HG03039 (cell line): Measurements from ENCODE around the gene NFKBIL1.
A peak's percentile ranks its signal among the peaks of the same experiment; 100 is the strongest.
"Not testable (repeated sequence)": the region's sequence is repeated elsewhere in the genome, so short reads cannot be mapped to it uniquely, and the experiment has no call there.

Source experiments
- ATAC-seq: cut with Tn5 transposase; IDR thresholded peaks from one replicate; pipeline ENCODE4 v1.9.1; 2021; ENCODE audit warnings: mild to moderate bottlenecking, moderate library complexity; ENCODE audit not compliant: unreplicated experiment

NFKBIL1 gene

DNA sequence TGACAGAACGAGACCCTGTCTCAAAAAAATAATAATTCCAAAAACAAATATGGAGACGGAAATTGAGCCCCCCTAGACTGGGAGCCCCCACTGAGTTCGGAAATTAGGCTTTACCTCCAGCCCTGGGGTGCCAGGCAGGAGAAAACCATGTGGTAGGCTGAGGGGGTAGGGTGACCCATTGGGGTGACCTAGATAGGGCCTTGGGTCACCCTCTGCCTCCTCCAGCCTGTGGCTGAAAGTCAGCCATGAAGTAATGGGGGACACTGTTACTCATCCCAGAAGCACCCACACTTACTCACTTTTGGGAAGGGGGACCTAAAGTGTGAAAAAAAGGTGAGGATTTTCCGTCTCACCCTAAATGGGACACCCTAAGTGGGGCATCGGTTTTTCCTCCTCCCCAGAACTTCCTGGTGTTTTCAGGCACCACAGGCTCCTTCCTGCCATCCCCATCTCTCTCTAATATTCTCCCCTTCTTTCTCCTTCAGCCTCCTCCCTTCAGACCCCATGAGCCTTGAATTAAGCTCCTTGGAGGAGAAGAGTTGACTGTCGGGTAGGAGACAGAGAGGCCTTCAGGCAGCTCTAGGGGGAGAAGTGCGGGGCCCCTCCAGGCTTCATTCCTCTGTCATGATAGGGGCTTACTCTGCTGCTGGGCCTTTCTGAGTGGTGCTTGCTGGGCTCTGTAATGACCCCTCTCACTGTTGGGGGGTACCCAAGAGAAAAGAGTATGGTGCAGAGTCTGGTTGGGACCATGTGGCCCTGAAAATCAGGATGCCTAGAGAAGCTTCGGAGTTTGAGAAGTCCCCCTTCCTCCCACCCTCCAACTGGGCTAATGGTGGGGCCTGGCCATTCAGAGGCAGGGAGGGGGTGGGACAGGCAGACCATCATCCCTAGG is 32.4 kb downstream of the NFKBIL1 start:
- ATAC-seq = no peak

DNA sequence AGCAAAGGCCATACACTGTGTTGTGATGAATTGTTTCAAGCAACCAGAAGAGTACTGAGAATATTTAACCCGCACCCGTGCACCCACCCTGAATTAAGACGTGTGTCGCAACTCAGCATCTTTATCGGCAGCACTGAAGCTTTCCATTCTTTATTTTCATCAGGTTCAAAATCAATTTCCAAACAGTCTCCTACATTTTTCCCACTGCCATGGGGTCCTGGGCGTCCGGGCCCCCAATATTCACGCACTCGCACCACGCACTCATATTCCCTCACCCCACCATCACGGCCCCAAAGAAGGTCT is 33.0 kb downstream of the NFKBIL1 start:
- no peak for ATAC-seq

DNA sequence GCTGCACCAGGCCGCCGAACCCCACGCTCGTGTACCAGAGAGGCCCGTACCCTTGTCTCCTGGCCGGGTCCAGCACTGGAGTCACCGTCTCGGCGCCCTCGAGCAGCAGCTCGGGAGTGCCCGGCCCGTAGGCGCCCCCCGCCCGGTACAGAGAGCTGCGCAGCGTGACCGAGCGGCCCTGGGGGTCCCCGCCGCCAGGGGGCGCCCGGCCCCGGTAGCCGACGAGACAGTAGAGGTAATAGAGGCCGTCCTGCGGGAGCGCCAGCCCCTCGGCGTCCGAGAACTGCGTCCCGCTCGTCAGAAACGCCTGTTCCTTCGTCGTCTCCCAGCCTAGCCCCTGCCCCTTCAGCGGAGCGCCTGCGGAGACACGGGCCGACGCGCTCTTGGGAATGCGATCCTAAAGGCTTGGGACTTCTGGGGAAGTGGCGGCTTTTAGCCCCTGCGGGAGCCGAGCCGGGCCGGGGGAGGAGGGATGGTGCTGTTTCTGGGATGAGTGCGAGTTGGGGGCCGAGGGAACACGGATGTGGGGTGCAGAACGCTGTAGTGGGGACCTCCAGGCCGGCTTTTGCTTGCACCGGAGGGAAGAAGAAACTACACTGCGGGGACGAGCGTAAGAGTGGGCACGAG is 33.5 kb downstream of the NFKBIL1 start:
- peak; percentile 47 for ATAC-seq

DNA sequence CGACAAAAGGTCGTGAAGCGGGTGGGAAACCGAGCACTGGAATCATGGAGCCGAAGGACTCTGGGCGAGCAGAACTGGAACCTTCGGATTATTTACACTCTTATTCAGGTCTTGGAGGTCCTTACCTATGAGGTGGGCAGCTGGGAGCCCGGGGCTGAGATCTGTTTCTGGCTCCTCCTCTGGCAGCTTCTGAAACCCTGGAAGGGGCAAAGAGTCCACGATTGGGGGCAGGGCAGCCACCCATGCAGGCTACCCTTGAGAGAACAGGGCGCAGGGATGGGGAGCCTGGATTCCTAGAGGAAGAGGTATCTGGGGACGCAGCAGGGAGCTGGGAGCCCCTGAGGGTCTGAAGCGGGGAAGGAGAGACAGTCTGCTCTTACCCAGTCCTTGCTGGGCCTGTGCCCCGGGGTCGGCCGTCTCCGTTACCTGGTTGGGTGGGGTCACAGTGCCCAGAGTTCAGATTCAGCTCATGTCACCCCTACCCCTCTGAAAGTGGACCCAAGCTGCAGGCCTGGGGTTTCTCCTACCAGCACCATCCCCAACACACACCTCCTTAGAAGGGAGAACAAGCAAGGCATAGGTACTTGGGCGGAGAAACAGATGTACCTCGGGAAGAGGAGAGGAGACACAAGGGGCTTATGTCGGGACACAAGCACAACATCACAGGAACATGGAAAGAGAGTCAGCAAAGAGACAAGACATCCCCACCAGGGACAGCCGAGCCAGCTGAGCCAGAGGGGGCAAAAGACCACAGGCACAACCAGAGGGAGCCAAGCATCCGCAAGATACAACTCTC is 34.2 kb downstream of the NFKBIL1 start:
- no peak for ATAC-seq

DNA sequence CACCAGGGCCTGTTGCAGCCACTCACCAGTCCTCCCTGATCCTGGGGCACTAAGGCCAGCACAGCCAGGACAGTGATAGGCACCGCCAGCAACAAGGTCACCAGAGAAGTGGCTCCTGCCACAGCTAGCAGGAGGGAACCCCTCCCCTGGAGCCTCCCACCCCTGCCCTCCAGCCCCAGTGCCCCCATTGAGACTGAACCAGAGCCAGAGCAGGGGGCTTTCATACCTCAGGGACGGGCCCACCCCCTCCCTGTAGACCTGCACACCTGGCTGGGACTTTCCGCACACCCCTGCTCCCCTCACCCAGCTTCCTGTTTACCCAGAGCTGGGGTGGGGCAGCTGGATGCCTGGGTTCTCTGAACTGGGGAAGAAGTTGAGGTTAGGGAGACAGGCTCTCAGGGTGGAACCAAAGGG is 34.8 kb downstream of the NFKBIL1 start, which contains the start of gene LTB:
Gene LTB, minus strand, starts transcription at position 195 of the 414 bp plus-strand sequence. Its CDS starts 7 bp downstream, at position 188.
- ATAC-seq = no peak

DNA sequence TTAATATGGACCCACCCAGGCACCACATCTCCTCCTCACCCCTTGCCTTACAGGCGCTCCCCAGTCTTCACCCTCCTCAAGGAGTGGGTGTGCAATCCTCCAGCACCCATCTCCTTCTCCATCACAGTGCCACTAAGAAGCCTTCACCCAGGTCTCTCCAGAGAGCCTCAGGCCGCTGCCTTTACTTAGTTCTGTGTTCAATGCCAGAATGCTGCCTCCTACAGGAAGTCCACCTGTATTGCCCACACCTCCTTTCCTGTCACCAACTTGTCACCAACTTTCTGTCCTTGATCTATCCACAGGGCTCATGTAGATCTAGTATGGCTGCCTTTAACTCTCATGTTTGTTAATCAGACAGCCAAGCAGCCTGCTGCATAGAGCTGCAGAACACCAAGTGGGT is 38.1 kb downstream of the NFKBIL1 start:
- ATAC-seq = no peak

DNA sequence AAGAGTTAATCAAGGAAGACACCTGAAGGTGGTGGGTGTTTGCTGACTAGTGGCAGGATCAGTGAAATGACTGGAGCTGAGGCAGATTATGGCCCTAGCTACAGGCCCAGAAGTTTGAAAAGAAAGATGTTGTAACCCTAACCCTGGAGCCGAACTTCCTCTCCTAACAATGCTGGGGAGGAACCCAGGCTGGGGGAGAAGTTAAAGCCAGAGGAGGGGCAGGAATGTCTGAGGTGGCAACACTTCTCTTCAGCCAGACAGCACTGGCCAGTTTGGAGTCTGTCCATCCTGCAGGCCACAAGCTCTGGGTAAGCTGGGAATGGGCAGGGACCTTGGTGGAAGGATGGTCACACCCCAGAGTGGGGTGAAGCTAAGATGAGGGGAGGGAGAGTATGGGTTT is 38.6 kb downstream of the NFKBIL1 start, which contains the start of gene LST1:
Gene LST1, plus strand, starts transcription at position 270 of the 400 bp plus-strand sequence. CDS start 1,023 bp downstream, outside the sequence.
- ATAC-seq = no peak

DNA sequence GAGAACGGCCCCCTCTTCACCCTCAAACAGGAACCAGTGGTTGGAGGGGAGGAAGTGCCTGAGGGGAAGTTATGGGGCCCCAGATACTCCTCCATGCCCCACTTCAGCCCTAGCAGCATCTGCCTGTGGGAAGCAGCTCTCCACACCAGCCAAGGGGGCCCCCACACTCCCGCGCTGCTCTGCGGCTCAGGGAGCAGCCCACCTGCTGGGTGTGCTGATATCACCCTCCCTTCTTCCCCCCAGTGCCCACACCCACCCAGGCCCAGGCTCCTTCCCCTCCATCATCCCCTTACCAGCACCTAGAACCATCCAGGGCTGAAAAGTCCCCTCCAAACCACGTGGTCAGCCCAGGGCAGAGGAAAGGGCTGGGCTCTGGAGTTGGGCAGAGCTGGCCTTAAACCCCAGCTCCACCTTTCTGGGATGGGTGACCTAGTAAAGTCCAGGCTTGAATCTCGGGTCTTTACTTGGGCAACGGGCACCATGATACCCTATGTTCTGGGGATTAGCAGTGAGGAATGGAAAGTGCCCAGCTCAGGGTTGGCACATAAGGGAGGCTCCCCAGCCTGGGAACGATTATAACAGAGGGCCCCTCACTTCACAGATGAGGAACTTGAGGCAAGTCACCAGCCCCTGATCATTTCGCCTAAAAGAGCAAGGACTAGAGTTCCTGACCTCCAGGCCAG is 39.3 kb downstream of the NFKBIL1 start:
- no peak for ATAC-seq

DNA sequence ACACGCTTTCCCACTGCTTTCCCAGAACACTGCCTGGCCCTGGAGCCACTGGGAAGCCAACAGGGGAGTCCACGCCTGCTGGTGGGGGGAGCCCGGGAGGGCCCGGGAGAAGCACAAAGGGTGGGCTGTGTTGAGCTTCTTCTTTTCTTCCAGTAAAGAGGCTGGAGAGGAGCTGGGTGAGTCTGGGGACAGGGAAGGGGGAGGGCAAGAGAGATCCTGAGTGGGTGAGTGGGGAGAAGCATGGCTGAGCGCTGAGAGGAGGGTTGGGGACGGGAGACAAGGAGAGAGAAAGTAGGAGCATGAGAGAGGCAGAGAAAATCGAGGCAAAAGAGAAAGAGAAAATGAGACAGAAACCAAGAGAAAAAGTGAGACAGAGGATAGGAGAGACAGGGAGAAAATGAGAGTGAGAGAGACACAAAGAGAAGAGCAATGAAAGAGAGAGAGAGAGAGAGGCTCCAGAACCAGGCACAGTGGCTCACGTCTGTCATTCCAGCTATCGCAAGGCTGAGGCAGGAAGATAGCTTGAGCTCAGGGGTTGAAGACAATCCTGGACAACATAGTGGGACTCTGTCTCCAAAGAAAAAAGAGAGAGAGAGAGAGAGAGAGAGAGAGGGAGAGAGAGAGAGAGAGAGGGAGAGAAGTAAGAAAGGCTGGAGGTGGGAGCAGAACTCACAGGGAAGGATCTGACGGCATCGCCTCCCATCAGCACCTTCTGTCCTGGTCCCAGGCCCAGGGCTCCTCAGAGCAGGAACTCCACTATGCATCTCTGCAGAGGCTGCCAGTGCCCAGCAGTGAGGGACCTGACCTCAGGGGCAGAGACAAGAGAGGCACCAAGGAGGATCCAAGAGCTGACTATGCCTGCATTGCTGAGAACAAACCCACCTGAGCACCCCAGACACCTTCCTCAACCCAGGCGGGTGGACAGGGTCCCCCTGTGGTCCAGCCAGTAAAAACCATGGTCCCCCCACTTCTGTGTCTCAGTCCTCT is 40.7 kb downstream of the NFKBIL1 start:
- ATAC-seq = no peak

DNA sequence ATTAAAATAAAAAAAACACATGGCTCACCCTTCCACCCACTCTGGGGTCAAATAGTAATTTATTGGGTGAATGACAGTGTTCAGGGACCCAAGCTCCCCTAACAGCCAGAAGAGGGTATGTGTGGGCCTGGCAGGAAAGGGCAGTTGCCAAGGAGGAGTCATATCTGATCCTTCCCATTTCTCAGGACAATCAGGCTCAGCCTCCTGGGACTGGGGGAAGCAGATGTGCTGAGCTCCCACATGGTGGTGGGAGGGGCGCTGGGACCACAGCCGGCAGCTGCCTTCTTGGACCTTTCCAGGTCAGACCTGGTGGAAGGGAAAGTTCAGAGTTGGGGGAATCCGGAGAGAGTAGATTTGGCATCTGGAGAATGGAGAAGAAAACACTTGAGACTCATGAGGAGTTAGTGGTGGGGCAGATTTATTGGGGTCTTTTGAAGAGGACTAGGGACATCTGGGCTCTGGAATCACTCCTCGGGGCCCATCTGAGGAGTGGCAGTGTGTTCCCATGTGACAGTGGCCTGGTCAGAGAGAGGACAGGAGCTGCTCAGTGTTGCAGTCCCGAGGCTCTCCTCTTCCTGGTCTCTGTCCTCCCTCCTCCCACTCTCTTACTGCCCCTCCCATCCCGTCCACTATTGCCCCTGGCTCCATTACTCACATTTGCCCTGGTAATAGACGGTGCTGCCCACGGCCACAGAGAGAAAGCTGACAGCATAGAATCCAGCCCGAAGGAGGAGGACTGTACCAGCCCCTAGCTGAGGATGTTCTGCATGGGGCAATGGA is 41.7 kb downstream of the NFKBIL1 start:
- no peak for ATAC-seq

DNA sequence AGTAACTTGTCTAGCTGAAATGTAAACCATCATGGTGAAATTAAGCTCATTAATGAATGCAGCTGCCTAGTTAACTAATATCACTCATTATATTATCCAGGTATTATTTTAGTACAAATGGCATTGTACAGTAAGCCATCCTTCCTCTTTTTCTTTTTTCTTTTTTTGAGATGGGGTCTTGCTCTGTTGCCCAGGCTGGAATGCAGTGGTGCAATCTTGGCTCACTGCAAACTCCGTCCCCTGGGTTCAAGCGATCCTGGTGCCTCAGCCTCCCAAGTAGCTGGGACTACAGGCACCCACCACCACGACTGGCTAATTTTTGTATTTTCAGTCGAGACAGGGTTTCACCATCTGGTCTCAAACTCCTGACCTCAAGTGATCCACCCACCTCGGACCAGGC is 43.3 kb downstream of the NFKBIL1 start:
- not testable (repeated sequence) for ATAC-seq

DNA sequence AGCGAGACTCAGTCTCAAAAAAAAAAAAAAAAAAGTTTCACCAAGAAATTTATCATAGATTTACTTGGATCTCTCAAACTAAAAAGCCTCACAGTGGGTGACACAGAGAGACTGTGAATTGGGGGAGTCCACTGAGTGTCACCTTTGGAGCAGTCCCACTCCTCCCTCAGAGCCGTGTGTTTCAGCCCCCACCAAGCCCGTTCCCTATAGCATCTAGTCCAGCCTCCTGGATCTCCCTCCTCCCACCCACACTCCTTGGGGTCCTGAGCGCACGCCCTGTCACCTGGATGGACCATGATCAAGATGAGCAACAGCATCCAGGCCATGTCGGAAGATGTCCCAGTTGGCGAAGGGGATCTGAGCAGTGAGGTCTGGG is 45.0 kb downstream of the NFKBIL1 start:
- ATAC-seq = no peak

DNA sequence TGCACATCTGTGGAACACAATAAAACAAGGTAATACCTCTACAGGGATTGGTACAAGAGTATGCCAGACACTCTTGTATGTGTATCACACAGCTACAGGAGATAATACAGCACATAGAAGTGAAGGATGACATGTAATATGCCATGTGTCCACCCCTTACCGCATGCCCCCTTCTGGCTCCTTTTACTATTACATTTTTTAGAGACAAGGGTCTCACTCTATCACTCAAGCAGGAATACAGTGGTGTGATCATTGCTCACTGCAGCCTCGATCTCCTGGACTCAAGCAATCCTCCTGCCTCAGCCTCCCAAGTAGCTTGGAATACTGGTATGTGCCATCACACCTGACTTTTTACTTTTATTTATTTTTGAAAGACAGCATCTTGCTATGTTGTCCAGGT is 49.6 kb downstream of the NFKBIL1 start:
- ATAC-seq = no peak

DNA sequence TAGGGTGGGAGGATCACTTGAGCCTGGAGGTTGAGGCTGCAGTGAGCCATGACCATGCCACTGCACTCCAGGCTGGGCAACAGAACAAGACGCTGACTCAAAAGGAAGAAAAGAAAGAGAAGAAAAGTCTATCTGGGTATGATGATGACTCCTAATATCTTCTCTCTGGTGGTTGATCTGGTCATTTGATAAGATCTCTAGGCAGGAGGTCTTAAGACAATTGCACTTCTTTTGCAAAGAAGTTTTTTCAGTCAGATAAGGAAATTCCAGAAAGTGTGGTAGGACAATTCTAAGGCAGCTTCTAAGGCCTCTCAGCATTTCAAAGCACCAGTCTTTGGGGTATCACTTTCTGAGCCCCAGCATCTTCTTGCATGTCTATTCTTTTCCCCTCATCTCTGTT is 59.9 kb downstream of the NFKBIL1 start:
- no peak for ATAC-seq
